Smooth muscle cell (in vitro differentiated cells): ENCODE measurements around the gene ZNF512B. TPM values are rescaled to one million over a fixed set of nuclear protein-coding genes. Genes with fewer than 3 reads are reported as not detected.

ENCODE experiments used
- DNase-seq: peaks from one replicate; lab custom pipeline; 2025; ENCODE audit not compliant: unreplicated experiment; lab: John Stamatoyannopoulos, UW
- H2AFZ ChIP-seq: fragments of 200-600 bp; sonication (generic); 2 replicates; pipeline ENCODE4 v1.6.0; 2016; ENCODE audit warnings: antibody characterized with exemption, low read depth, mild to moderate bottlenecking
- H3F3A ChIP-seq: fragments of 200-600 bp; sonication (generic); 2 replicates; pipeline ENCODE4 v1.6.0; 2017; ENCODE audit warnings: antibody characterized with exemption, low read depth
- H3K27ac ChIP-seq: fragments of 200-600 bp; sonication (generic); 2 replicates; pipeline ENCODE4 v1.5.1; 2016; ENCODE audit warnings: low read depth, mild to moderate bottlenecking
- H3K27me3 ChIP-seq: fragments of 200-600 bp; sonication (generic); 2 replicates; pipeline ENCODE4 v1.6.1; 2016; ENCODE audit warnings: low read depth, mild to moderate bottlenecking
- H3K36me3 ChIP-seq: fragments of 200-600 bp; sonication (generic); 2 replicates; pipeline ENCODE4 v1.5.1; 2016; ENCODE audit warnings: low read depth
- H3K4me1 ChIP-seq: fragments of 200-600 bp; sonication (generic); 2 replicates; pipeline ENCODE4 v1.5.1; 2016; ENCODE audit warnings: low read depth
- H3K4me2 ChIP-seq: fragments of 200-600 bp; sonication (generic); 2 replicates; pipeline ENCODE4 v1.6.0; 2016; ENCODE audit warnings: mild to moderate bottlenecking
- H3K4me3 ChIP-seq: fragments of 200-600 bp; sonication (generic); 2 replicates; pipeline ENCODE4 v1.5.1; 2016; ENCODE audit warnings: mild to moderate bottlenecking
- H3K79me2 ChIP-seq: fragments of 200-600 bp; sonication (generic); 2 replicates; pipeline ENCODE4 v1.6.0; 2016; ENCODE audit warnings: low read depth, mild to moderate bottlenecking
- H3K9ac ChIP-seq: fragments of 200-600 bp; sonication (generic); 2 replicates; pipeline ENCODE4 v1.6.0; 2016; ENCODE audit warnings: low read depth
- H3K9me3 ChIP-seq: fragments of 200-600 bp; sonication (generic); replicated peaks from 2 replicates; pipeline ENCODE4 v1.5.1; 2016; ENCODE audit warnings: low read depth
- H4K20me1 ChIP-seq: fragments of 200-600 bp; sonication (generic); 2 replicates; pipeline ENCODE4 v1.6.0; 2016; ENCODE audit warnings: low read depth
- CTCF ChIP-seq: fragments of 200-600 bp; sonication (generic); IDR thresholded peaks from 2 replicates; pipeline ENCODE4 v1.5.1; 2017; ENCODE audit warnings: borderline replicate concordance, mild to moderate bottlenecking, antibody characterized with exemption; ENCODE audit not compliant: insufficient read depth, poor library complexity, severe bottlenecking
- WGBS: methylation state at CpG from one replicate; pipeline ENCODE4 v1.1.7; 2016; ENCODE audit warnings: low lambda C conversion rate; 5-methylcytosine and 5-hydroxymethylcytosine counted together
- polyA plus RNA-seq: library from polyadenylated mRNA; unstranded; fragments of >200 nt; fragmentation: Nextera tagmentation; extraction: Ambion mirVana; gene quantifications from 2 replicates; pipeline ENCODE4 v1.2.1, GENCODE V29; 2016
- total RNA-seq: library from RNA; depleted of rRNA; stranded (reverse); fragments of >200 nt; gene quantifications from 2 replicates; pipeline ENCODE4 v1.2.3, GENCODE V29; 2014

ZNF512B gene
- total and polyA plus RNA-seq, 2 experiments from 2014 or later, result 4.6 to 5.6 TPM

GRCh38 chr20:63982937-63983336, 13.2 kb upstream of the ZNF512B start:
- H4K20me1 ChIP-seq, result peaks cover 6% of the 10 kb centered on the region
- no peaks in the 10 kb centered on the region for H3F3A ChIP-seq
- peaks cover 16% of the 10 kb centered on the region for H3K4me1 ChIP-seq
- no peak overlapping the region for H3K9ac ChIP-seq
- H3K4me3 ChIP-seq, result no peak overlapping the region
- H3K4me2 ChIP-seq, result no peak overlapping the region
- no peak for DNase-seq
- H3K27me3 ChIP-seq, result no peaks in the 10 kb centered on the region
- no peak for TF ChIP-seq CTCF
- H3K9me3 ChIP-seq, result no peaks in the 10 kb centered on the region
- peaks cover 17% of the 10 kb centered on the region for H3K79me2 ChIP-seq
- no peak overlapping the region for H3K27ac ChIP-seq
- H2AFZ ChIP-seq, result no peak overlapping the region
- peaks cover 10% of the 10 kb centered on the region for H3K36me3 ChIP-seq
- 96% methylated on average over 14 of the region's 14 CpGs for WGBS

- peaks cover 16% of the 10 kb centered on the region for H3K4me1 ChIP-seq
- 2% methylated on average over 55 of the region's 75 CpGs for WGBS
Measured at GRCh38 chr20:63980806-63981728, 11.3 kb upstream of the ZNF512B start, which contains the start of gene PRPF6. PRPF6 (plus strand) TSS chr20:63981132; CDS start chr20:63981246, 114 bp downstream.

GRCh38 chr20:63980317-63980805, 10.6 kb upstream of the ZNF512B start:
- no peaks in the 10 kb centered on the region for H3F3A ChIP-seq
- TF ChIP-seq CTCF, result no peak
- peaks cover 6% of the 10 kb centered on the region for H4K20me1 ChIP-seq
- WGBS, result 94% methylated on average over 15 of the region's 15 CpGs
- peaks cover 6% of the 10 kb centered on the region for H3K36me3 ChIP-seq
- H3K9ac ChIP-seq, result peak overlapping the region; percentile 90
- H3K27ac ChIP-seq, result peak overlapping the region; percentile 82
- no peak for DNase-seq
- peaks cover 17% of the 10 kb centered on the region for H3K79me2 ChIP-seq
- H2AFZ ChIP-seq, result no peak overlapping the region
- no peaks in the 10 kb centered on the region for H3K9me3 ChIP-seq
- peak overlapping the region; percentile 96 for H3K4me2 ChIP-seq
- H3K4me1 ChIP-seq, result peaks cover 16% of the 10 kb centered on the region
- no peaks in the 10 kb centered on the region for H3K27me3 ChIP-seq
- H3K4me3 ChIP-seq, result peak overlapping the region; percentile 97

More at GRCh38 chr20:63980806-63981728, 11.3 kb upstream of the ZNF512B start, which contains the start of gene PRPF6:
- no peaks in the 10 kb centered on the region for H3K9me3 ChIP-seq
- peaks cover 10% of the 10 kb centered on the region for H3K36me3 ChIP-seq
- no peaks in the 10 kb centered on the region for H3F3A ChIP-seq
- H3K9ac ChIP-seq, result peak within 1 kb of the TSS; percentile 90
- peak within 1 kb of the TSS; percentile 97 for H3K4me3 ChIP-seq
- H4K20me1 ChIP-seq, result peaks cover 6% of the 10 kb centered on the region
- peak within 1 kb of the TSS; percentile 82 for H3K27ac ChIP-seq
- H3K4me2 ChIP-seq, result peak within 1 kb of the TSS; percentile 96
- H2AFZ ChIP-seq, result peak within 1 kb of the TSS; percentile 96
- peak; percentile 67 for DNase-seq
- peak; percentile 78 for TF ChIP-seq CTCF
- no peaks in the 10 kb centered on the region for H3K27me3 ChIP-seq
- peaks cover 17% of the 10 kb centered on the region for H3K79me2 ChIP-seq
